IPS-18a (cell line): ENCODE measurements around the gene TREX2.

Source experiments
- H3K27ac ChIP-seq: one replicate; pipeline ENCODE4 v1.5.1; 2013; ENCODE audit warnings: low read length
- H3K27me3 ChIP-seq: one replicate; pipeline ENCODE4 v1.6.1; 2013; ENCODE audit warnings: mild to moderate bottlenecking, low read length; ENCODE audit not compliant: control insufficient read depth, insufficient read depth
- H3K36me3 ChIP-seq: one replicate; pipeline ENCODE4 v1.6.1; 2013; ENCODE audit warnings: low read depth, low read length; ENCODE audit not compliant: control insufficient read depth
- H3K4me1 ChIP-seq: one replicate; pipeline ENCODE4 v1.6.1; 2013; ENCODE audit warnings: low read depth, low read length; ENCODE audit not compliant: control insufficient read depth
- H3K4me3 ChIP-seq: one replicate; pipeline ENCODE4 v1.5.1; 2013; ENCODE audit warnings: low read length
- H3K9ac ChIP-seq: one replicate; pipeline ENCODE4 v1.6.1; 2013; ENCODE audit warnings: mild to moderate bottlenecking, low read length, moderate library complexity
- H3K9me3 ChIP-seq: one replicate; pipeline ENCODE4 v1.6.1; 2013; ENCODE audit warnings: low read depth, low read length; ENCODE audit not compliant: control insufficient read depth

Gene TREX2

GRCh38 chrX:153487590-153488071, 41.8 kb upstream of the TREX2 start:
- Histone ChIP-seq H3K4me1 (no peaks in the 10 kb centered on the region), H3K36me3 (no peaks in the 10 kb centered on the region), H3K9ac (no peak overlapping the region), H3K27ac (no peak overlapping the region), H3K27me3 (no peaks in the 10 kb centered on the region), H3K9me3 (no peaks in the 10 kb centered on the region), H3K4me3 (no peak overlapping the region)

DNA sequence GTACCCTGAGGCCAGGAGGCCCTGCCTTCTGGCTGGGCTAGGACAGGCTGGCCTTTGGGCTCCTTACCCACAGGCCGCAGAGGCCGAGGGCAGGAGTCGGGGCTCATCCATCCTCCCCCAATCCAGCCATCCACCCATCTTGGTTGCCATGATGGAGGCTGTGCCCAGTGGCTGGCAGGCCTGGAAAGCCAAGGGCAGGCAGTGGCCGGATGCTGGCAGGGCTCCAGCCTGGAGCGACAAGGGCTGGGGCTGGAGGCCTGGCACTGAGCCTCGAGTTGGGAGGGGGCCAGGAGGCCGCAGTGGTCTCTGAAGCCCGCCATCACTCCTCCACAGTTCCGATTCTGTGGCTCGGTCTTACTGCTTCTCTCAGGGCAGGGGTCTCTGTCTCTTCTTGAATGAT, 40.3 kb upstream of the TREX2 start:
- no peaks in the 10 kb centered on the region for H3K27me3 ChIP-seq
- H3K9ac ChIP-seq, result no peak overlapping the region
- H3K4me3 ChIP-seq, result no peak overlapping the region
- no peak overlapping the region for H3K27ac ChIP-seq
- H3K4me1 ChIP-seq, result no peaks in the 10 kb centered on the region
- no peaks in the 10 kb centered on the region for H3K36me3 ChIP-seq
- no peaks in the 10 kb centered on the region for H3K9me3 ChIP-seq

DNA sequence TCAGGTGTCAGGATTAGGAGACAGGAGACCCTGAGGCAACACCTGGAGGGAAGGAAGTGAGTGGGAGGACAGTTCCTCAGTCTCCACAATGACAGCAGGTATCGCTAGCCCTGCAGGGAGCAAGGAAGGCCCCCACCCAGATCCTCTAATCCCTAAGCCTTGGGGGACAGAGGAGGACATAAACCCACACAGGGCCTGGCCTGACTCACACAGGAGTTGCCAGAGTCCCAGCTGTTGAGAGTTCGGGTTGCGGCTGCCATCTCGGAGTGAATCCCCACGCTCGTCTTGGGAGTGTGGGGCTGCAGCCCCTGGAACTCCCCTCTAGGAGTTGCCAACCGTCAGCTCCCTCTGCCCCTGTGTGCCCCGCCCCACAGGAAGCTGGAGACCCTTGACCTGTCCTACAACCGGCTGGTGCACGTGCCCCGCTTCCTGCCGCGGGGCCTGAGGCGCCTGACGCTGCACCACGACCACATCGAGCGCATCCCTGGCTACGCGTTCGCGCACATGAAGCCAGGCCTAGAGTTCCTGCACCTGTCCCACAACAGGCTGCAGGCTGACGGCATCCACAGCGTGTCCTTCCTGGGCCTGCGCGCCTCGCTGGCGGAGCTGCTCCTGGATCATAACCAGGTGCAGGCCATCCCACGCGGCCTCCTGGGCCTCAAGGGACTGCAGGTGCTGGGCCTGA, 39.7 kb upstream of the TREX2 start:
- H3K36me3 ChIP-seq, result no peaks in the 10 kb centered on the region
- no peaks in the 10 kb centered on the region for H3K4me1 ChIP-seq
- H3K4me3 ChIP-seq, result no peak overlapping the region
- H3K9ac ChIP-seq, result no peak overlapping the region
- no peaks in the 10 kb centered on the region for H3K9me3 ChIP-seq
- H3K27me3 ChIP-seq, result no peaks in the 10 kb centered on the region
- H3K27ac ChIP-seq, result no peak overlapping the region

DNA sequence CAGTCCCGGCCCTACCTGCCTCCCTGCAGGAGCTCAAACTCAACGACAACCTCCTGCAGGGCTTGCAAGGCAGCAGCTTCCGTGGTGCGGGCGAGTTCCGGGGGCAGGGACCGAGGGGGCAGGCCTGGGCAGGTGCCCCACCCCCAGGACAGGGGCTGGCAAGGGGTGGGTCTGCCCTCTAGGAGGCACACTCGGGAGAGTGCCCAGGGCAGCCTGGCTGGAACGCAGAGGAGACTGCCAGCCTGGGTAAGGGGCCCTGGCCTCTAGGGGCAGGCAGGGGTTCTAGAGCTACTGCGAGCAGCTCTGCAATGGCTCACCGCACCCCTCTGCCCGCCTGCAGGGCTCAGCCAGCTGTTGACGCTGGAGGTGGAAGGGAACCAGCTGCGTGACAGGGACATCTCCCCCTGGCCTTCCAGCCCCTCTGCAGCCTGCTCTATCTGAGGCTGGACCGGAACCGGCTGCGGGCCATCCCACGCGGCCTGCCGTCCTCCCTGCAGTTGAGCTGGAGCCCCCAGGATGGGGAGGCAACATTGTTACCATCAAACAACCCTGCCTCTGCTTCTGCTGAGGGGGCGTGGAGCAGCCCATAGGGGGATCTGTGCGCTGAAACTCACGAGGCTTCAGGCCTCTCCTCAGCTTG, 36.6 kb upstream of the TREX2 start:
- H3K4me3 ChIP-seq, result no peak overlapping the region
- H3K9ac ChIP-seq, result no peak overlapping the region
- H3K9me3 ChIP-seq, result no peaks in the 10 kb centered on the region
- no peaks in the 10 kb centered on the region for H3K36me3 ChIP-seq
- no peaks in the 10 kb centered on the region for H3K27me3 ChIP-seq
- H3K4me1 ChIP-seq, result peaks cover 2% of the 10 kb centered on the region
- H3K27ac ChIP-seq, result no peak overlapping the region

DNA sequence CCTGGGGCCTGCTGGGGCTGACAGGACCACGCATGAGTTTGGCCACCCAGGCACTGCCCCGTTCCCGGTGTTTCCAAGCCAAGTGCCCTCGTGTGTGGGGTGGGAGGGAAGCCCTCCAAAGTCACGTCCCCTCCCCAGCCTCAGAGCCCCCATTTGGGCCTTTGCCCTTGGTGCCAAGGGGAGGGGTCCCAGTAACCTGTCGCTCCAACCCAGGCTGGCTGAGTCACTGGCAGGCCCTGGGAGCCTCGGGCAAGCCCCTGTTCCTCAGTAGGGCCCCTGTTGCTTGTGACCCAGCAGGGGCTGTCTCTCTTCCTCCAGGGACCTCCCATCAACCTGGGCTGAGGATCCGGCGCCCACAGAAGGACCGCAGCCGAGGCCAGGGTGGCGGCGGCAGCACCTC, 35.2 kb upstream of the TREX2 start:
- no peak overlapping the region for H3K4me3 ChIP-seq

DNA sequence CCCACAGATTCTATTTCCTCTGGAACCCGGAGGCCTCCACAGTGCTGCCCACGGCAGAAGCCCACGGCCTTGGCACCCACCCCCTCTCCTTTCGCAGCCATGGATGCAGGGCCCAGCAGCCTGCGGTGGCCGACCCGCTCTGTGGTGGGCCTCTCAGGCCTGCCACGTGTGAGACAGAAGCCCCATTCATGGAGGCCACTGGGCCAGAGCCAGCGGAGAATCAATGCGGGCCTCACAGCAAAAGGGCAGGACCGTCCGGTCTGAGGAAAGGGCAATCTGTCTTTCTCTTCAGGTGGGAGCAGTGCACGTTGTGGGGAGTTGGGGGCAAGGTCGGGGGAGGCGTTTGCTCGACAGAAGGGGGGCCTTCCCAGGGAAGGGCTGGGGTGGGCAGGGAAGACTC, 32.9 kb upstream of the TREX2 start:
- Histone ChIP-seq H3K27me3 (peaks cover 17% of the 10 kb centered on the region), H3K36me3 (no peaks in the 10 kb centered on the region), H3K4me1 (peaks cover 7% of the 10 kb centered on the region), H3K27ac (no peak overlapping the region), H3K9me3 (no peaks in the 10 kb centered on the region), H3K4me3 (no peak overlapping the region), H3K9ac (no peak overlapping the region)

More for the DNA sequence above, 35.2 kb upstream of the TREX2 start:
- Histone ChIP-seq H3K27ac (no peak overlapping the region), H3K4me1 (peaks cover 7% of the 10 kb centered on the region), H3K9me3 (no peaks in the 10 kb centered on the region), H3K36me3 (no peaks in the 10 kb centered on the region), H3K27me3 (peaks cover 5% of the 10 kb centered on the region), H3K9ac (no peak overlapping the region)

DNA sequence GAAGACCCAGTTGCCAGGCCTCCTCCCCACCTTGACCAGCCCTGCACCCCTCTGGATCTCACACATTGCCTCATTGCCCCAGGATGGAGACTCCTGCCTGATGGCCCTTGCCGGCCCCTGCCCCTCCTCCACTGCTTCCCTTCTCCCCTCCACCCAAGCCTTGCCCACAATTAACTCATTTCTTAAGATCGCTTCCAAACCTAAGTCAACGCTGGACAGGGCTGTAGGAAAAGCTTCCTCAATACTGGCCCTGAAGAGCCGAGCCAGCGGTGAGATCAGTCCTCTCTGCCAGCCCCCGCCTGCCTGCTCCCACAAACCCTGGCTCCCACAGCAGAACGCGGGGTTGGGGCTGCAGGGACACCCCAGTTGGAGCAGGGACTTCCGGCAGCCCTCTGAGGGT, 32.0 kb upstream of the TREX2 start:
- no peak overlapping the region for H3K9ac ChIP-seq
- no peaks in the 10 kb centered on the region for H3K9me3 ChIP-seq
- H3K4me3 ChIP-seq, result no peak overlapping the region
- no peak overlapping the region for H3K27ac ChIP-seq
- H3K27me3 ChIP-seq, result peaks cover 17% of the 10 kb centered on the region
- peaks cover 7% of the 10 kb centered on the region for H3K4me1 ChIP-seq
- H3K36me3 ChIP-seq, result no peaks in the 10 kb centered on the region

- H3K36me3 ChIP-seq, result no peaks in the 10 kb centered on the region
- no peak overlapping the region for H3K27ac ChIP-seq
- no peaks in the 10 kb centered on the region for H3K9me3 ChIP-seq
- peaks cover 17% of the 10 kb centered on the region for H3K27me3 ChIP-seq
- H3K9ac ChIP-seq, result no peak overlapping the region
- H3K4me3 ChIP-seq, result no peak overlapping the region
- H3K4me1 ChIP-seq, result peaks cover 7% of the 10 kb centered on the region
Measured at GRCh38 chrX:153477364-153477857, 31.6 kb upstream of the TREX2 start.

DNA sequence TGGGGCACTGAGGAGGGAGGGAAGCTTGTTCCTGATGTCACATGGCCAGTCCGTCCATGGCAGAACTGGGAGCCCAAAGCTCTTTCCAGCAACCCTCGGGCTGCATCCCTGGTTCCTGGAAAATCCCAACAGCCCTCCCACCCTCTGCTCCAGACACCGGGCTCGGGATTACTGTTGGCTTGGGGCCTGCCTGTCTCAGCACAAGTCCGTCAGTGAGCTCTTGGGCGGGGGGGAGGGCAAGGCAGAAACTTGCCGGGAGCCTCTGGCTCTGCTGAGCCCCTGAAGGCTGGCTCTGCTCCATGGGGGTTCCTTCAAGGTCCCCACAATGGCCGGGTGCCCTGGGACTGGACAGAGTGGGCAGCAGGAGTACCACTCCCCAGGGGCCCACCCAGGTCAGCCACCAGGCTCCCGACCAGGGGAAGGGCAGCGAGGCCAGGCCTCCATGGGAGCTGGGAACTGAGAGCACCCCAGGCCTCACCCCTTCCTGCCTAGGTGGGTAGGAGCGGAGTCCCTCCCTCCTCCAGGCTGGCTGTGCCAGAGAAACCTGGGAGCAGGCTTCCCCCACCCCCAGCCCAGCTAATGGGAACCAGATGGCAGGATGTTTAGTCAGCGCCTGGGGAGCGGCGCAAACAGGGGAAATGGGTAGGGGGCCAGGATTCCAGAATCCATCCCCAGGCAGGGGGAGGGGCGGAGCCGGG, 31.0 kb upstream of the TREX2 start:
- no peaks in the 10 kb centered on the region for H3K9me3 ChIP-seq
- H3K9ac ChIP-seq, result no peak overlapping the region
- peaks cover 17% of the 10 kb centered on the region for H3K27me3 ChIP-seq
- no peaks in the 10 kb centered on the region for H3K36me3 ChIP-seq
- H3K27ac ChIP-seq, result no peak overlapping the region
- H3K4me3 ChIP-seq, result no peak overlapping the region
- peaks cover 7% of the 10 kb centered on the region for H3K4me1 ChIP-seq

DNA sequence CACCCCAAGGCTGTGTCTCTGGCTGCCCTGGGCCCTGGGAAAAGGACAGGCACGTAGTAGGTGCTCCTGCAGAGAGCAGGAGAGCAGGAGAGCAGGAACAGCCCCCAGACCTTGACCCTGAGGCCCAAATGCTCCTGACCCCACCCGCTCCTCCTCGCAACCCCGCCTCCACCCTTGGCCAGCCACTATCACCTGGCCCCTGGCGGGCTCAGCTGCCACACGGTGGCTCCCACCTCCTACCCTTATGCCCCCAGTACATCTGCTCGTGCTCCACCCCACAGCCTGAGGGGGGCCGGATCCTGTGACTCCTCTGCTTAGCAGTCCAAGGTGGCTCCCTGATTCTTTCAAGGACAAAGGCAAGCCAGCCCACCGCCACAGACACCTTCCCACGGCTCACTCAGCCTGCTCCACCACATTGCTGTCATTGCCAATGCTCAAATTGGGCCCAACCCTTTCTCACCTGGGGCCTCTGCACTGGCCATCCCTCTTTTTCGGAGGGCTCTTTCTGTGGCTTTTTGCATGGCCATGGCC, 30.0 kb upstream of the TREX2 start:
- no peak overlapping the region for H3K27ac ChIP-seq
- no peak overlapping the region for H3K9ac ChIP-seq
- peaks cover 7% of the 10 kb centered on the region for H3K4me1 ChIP-seq
- peaks cover 17% of the 10 kb centered on the region for H3K27me3 ChIP-seq
- H3K9me3 ChIP-seq, result no peaks in the 10 kb centered on the region
- no peaks in the 10 kb centered on the region for H3K36me3 ChIP-seq
- H3K4me3 ChIP-seq, result no peak overlapping the region

DNA sequence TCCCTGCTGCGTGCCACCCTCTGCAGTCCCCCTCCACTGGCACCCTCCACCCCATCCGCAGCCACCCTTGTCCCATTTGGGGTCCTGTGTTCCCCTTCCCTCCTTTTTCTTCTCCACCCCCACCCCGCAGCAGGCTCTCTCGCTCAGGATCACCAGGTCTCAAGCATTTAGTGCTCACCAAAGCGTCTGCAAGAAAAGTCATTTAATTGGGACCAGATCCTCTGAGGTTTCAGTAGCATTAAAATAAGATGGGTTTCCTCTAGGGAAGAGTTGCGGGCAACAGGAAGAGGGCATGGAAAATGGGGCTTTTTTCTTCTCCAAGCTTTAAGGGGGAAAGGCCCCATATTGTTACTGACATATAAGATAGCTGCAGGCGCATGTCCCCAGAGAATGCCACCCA, 29.4 kb upstream of the TREX2 start:
- Histone ChIP-seq H3K9me3 (no peaks in the 10 kb centered on the region), H3K4me3 (no peak overlapping the region), H3K9ac (no peak overlapping the region), H3K36me3 (no peaks in the 10 kb centered on the region), H3K27ac (no peak overlapping the region), H3K4me1 (peaks cover 7% of the 10 kb centered on the region), H3K27me3 (peaks cover 17% of the 10 kb centered on the region)
